Measurements from ENCODE around the gene HCRT. TPM values are rescaled to one million over a fixed set of nuclear protein-coding genes. Genes with fewer than 3 reads are reported as not detected.

HCRT gene
- total RNA-seq, 4 donors from 2014 or later: not detected

DNA sequence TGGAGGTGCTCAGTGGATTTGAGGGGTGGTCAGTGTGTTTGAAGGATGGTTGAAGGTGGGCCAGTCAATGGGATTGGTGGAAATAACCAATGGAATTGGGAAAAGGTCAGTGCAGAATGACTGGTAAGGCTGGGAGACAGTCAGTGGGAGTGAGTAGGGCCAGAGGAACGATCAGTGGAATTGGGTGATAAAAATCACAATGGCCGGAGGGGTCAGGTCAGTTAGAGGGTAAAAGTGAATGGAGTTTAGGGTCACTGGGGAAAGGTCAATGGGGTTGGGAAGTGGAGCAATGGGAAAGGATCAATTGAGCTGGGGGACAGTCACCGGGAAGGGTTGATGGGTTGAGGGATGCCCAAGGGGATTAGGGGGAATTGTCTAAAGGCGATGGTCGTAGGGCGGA is 19.5 kb downstream of the HCRT start:
- DNase-seq (ENCODE audit: low spot score) (no peak), ATAC-seq (ENCODE audit: low FRiP score) (no peak)
- TF ChIP-seq, protein P1, sequence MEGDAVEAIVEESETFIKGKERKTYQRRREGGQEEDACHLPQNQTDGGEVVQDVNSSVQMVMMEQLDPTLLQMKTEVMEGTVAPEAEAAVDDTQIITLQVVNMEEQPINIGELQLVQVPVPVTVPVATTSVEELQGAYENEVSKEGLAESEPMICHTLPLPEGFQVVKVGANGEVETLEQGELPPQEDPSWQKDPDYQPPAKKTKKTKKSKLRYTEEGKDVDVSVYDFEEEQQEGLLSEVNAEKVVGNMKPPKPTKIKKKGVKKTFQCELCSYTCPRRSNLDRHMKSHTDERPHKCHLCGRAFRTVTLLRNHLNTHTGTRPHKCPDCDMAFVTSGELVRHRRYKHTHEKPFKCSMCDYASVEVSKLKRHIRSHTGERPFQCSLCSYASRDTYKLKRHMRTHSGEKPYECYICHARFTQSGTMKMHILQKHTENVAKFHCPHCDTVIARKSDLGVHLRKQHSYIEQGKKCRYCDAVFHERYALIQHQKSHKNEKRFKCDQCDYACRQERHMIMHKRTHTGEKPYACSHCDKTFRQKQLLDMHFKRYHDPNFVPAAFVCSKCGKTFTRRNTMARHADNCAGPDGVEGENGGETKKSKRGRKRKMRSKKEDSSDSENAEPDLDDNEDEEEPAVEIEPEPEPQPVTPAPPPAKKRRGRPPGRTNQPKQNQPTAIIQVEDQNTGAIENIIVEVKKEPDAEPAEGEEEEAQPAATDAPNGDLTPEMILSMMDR (IDR thresholded peaks at IDR 0.05): no peak

- no peak for ATAC-seq (ENCODE audit: low FRiP score)
- TF ChIP-seq, protein P1 (IDR thresholded peaks at IDR 0.05): no peak
- no peak for DNase-seq (ENCODE audit: low spot score)
Measured at GRCh38 chr17:42163696-42164407, 21.4 kb downstream of the HCRT start.

DNA sequence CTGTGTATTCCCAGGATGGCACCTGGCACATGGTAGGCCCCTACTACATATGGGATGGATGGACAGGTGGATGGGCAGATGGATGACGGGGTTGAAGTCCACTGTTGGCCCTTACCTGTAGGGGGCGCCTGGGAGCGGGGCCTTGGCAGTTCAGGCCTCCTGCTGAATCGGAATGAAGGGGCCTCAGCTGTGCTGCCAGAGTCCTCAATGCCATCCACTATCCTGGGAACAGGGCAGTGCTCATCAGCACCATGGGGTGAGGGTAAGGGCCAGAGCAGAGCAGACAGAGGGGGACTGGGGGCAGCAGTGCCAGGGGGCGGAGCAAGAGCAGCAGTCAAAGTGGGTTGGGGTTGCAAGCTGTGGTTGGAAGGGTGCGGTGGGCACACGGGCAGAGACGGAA is 22.1 kb downstream of the HCRT start:
- ATAC-seq (ENCODE audit: low FRiP score): no peak
- no peak for DNase-seq (ENCODE audit: low spot score)
- TF ChIP-seq, protein P1 (IDR thresholded peaks at IDR 0.05): no peak

GRCh38 chr17:42160531-42160910 is 24.7 kb downstream of the HCRT start:
- TF ChIP-seq, protein P1 (IDR thresholded peaks at IDR 0.05): no peak
- ATAC-seq (ENCODE audit: low FRiP score) (no peak), DNase-seq (ENCODE audit: low spot score) (no peak)

GRCh38 chr17:42159796-42160530 is 25.3 kb downstream of the HCRT start:
- TF ChIP-seq, protein P1 (IDR thresholded peaks at IDR 0.05): no peak
- ATAC-seq (ENCODE audit: low FRiP score): no peak
- DNase-seq (ENCODE audit: low spot score): no peak

DNA sequence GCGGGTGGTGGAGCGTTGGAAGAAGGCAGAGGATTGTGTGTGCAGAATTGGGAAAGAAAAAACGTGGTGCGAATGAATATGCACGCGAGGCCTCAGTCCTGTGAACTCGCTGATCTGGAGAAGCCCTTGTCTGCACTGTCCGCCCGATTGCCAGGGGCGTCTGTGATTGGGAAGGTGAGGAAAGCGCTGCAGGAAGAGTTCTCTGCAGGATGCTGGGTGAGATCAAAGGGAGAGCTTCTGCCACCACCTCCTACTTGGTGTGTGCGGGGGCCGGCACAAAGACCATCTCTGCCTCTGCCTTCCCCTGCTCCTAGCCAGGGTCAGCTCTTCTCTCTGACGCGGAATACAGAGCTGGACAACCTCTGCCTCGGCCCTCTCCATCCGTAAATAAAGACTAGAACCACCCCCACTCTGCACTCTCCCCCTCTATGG is 29.6 kb downstream of the HCRT start:
- DNase-seq (ENCODE audit: low spot score) (no peak), ATAC-seq (ENCODE audit: low FRiP score) (no peak)
- TF ChIP-seq, protein P1 (IDR thresholded peaks at IDR 0.05): no peak
